CD14-positive monocyte (primary cell): ENCODE data around the gene SASH1. TPM values are rescaled to one million over a fixed set of nuclear protein-coding genes. Genes with fewer than 3 reads are reported as not detected.

ENCODE experiments used
- DNase-seq, 3 donors: peaks; one replicate each; pipeline ENCODE4 v3.0.0-alpha.2; 2011 to 2022
- H2AFZ ChIP-seq: 2 replicates; pipeline ENCODE4 v1.6.0; 2012; ENCODE audit warnings: mild to moderate bottlenecking, low read depth, low read length, inconsistent platforms; ENCODE audit not compliant: insufficient read depth, poor library complexity, severe bottlenecking
- H3K27ac ChIP-seq, 2 donors: 1 replicate in 1 of 2; 2 replicates in 1 of 2; pipeline ENCODE4 v1.5.1; 2012 to 2013; ENCODE audit warnings: low read length in 2 of 2, control low read depth in 1 of 2, inconsistent platforms in 1 of 2, low read depth in 1 of 2, mild to moderate bottlenecking in 1 of 2
- H3K27me3 ChIP-seq, 2 donors: one replicate each; pipeline versions ENCODE4 v1.6.0 to v1.6.1; 2011 to 2013; ENCODE audit warnings: low read length in 2 of 2; ENCODE audit not compliant: control insufficient read depth in 2 of 2, insufficient read depth in 2 of 2
- H3K36me3 ChIP-seq, 2 donors: replicated peaks in 1 of 2; 1 replicate in 1 of 2; 2 replicates in 1 of 2; pipeline versions ENCODE4 v1.5.1 to v1.6.1; 2012 to 2013; ENCODE audit warnings: low read length in 2 of 2, control low read depth in 1 of 2, inconsistent platforms in 1 of 2, mild to moderate bottlenecking in 1 of 2; ENCODE audit not compliant: insufficient read depth in 2 of 2, control insufficient read depth in 1 of 2
- H3K4me1 ChIP-seq, 2 donors: 1 replicate in 1 of 2; 2 replicates in 1 of 2; pipeline versions ENCODE4 v1.5.1 to v1.6.1; 2012 to 2013; ENCODE audit warnings: low read length in 2 of 2, control low read depth in 1 of 2, inconsistent platforms in 1 of 2, mild to moderate bottlenecking in 1 of 2, moderate library complexity in 1 of 2; ENCODE audit not compliant: insufficient read depth in 2 of 2, control insufficient read depth in 1 of 2
- H3K4me2 ChIP-seq: replicated peaks from 2 replicates; pipeline ENCODE3; 2012; ENCODE audit warnings: low read length, moderate library complexity, mild to moderate bottlenecking; ENCODE audit not compliant: poor library complexity, severe bottlenecking; ENCODE audit errors: extremely low read depth
- H3K4me3 ChIP-seq, 3 experiments: fragments of 200-600 bp in 1 of 3; sonication (generic) in 1 of 3; replicated peaks in 1 of 3; 1 replicate in 2 of 3; 2 replicates in 1 of 3; pipeline ENCODE4 v1.5.1; 2011 to 2013; ENCODE audit warnings: low read length in 3 of 3, mild to moderate bottlenecking in 3 of 3, control low read depth in 2 of 3, low read depth in 2 of 3, inconsistent platforms in 1 of 3, moderate library complexity in 1 of 3
- H3K79me2 ChIP-seq: 2 replicates; pipeline ENCODE4 v1.6.0; 2012; ENCODE audit warnings: mild to moderate bottlenecking, control low read depth, inconsistent platforms, low read length, moderate library complexity; ENCODE audit not compliant: insufficient read depth
- H3K9ac ChIP-seq: 2 replicates; pipeline ENCODE4 v1.6.0; 2017; ENCODE audit warnings: low read length, mild to moderate bottlenecking; ENCODE audit not compliant: insufficient read depth, poor library complexity, severe bottlenecking
- H3K9me3 ChIP-seq, 2 donors: replicated peaks in 1 of 2; 1 replicate in 1 of 2; 2 replicates in 1 of 2; pipeline versions ENCODE4 v1.5.1 to v1.6.1; 2012 to 2013; ENCODE audit warnings: low read length in 2 of 2, control low read depth in 1 of 2; ENCODE audit not compliant: control insufficient read depth in 1 of 2, insufficient read depth in 1 of 2
- H4K20me1 ChIP-seq: 2 replicates; pipeline ENCODE4 v1.6.0; 2012; ENCODE audit warnings: mild to moderate bottlenecking, low read length, control low read depth, moderate library complexity; ENCODE audit not compliant: insufficient read depth
- H3K27ac Mint-ChIP-seq, 7 donors: one replicate each; pipeline ENCODE4 v1.8.0; 2020; ENCODE audit warnings: mild to moderate bottlenecking in 7 of 7, mixed read lengths in 7 of 7, moderate library complexity in 6 of 7, inconsistent platforms in 2 of 7
- H3K27me3 Mint-ChIP-seq, 3 donors: one replicate each; pipeline ENCODE4 v1.8.0; 2021 to 2022; ENCODE audit warnings: low read depth in 3 of 3, mild to moderate bottlenecking in 3 of 3, mixed read lengths in 3 of 3, moderate library complexity in 3 of 3, inconsistent platforms in 1 of 3
- H3K36me3 Mint-ChIP-seq, 2 donors: one replicate each; pipeline ENCODE4 v1.8.0; 2020; ENCODE audit warnings: mixed read lengths in 2 of 2, inconsistent platforms in 1 of 2, mild to moderate bottlenecking in 1 of 2
- H3K4me1 Mint-ChIP-seq: one replicate; pipeline ENCODE4 v1.8.0; 2020; ENCODE audit warnings: mild to moderate bottlenecking, mixed read lengths
- H3K4me3 Mint-ChIP-seq, 2 donors: one replicate each; pipeline ENCODE4 v1.8.0; 2020; ENCODE audit warnings: mild to moderate bottlenecking in 2 of 2, mixed read lengths in 2 of 2, moderate library complexity in 1 of 2
- H3K9me3 Mint-ChIP-seq, 7 donors: one replicate each; pipeline ENCODE4 v1.8.0; 2020 to 2022; ENCODE audit warnings: mixed read lengths in 7 of 7, mild to moderate bottlenecking in 6 of 7, moderate library complexity in 6 of 7, inconsistent platforms in 2 of 7
- WGBS: methylation state at CpG from one replicate; pipeline ENCODE4 v1.1.5; 2013; ENCODE audit warnings: missing lambda C conversion rate; ENCODE audit not compliant: insufficient coverage; 5-methylcytosine and 5-hydroxymethylcytosine counted together
- intact Hi-C, 2 donors: fragments of 100-400 bp; cut with micrococcal nuclease; formaldehyde crosslinking; loops; one replicate each; pipeline versions ENCODE4 v1.15.0 to v1.15.1; 2023
- polyA plus RNA-seq, 3 donors: library from polyadenylated mRNA; depleted of rRNA in 1 of 3; unstranded in 2 of 3; stranded (reverse) in 1 of 3; fragments of 300-500 nt in 2 of 3; fragments of >200 nt in 1 of 3; fragmentation: Illumina TruSeq in 2 of 3; gene quantifications; 1 replicate in 2 of 3; 2 replicates in 1 of 3; pipeline ENCODE4 v1.2.3, GENCODE V29; 2012 to 2021
- TF ChIP-seq, protein P1 (sequence below): fragments of 200-600 bp; IDR thresholded peaks from one replicate; pipeline ENCODE4 v1.8.0; 2022; ENCODE audit warnings: antibody characterized with exemption, mild to moderate bottlenecking

SASH1 gene
- polyA plus RNA-seq, 3 donors: 0.90 to 5.1 (median 4.7) TPM

DNA sequence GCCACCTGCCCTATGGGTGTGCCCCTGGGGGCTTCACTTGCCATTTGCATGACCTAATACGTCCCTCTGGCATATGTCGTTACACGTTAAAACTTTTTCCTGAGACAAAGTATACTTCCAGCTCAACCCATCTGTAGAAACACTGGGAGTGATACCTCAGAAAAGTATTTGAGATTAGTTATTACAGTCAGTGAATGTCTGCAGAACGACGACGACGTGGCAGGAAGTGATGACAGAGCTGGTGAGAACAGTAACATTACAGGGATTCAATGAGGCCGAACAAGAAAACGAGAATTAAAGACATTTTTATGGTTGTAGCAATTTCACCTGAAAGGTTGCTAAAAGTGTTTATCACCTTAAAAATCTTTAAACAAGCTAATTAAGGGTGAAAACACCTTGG is 40.2 kb downstream of the SASH1 start:
- TF ChIP-seq, protein P1, sequence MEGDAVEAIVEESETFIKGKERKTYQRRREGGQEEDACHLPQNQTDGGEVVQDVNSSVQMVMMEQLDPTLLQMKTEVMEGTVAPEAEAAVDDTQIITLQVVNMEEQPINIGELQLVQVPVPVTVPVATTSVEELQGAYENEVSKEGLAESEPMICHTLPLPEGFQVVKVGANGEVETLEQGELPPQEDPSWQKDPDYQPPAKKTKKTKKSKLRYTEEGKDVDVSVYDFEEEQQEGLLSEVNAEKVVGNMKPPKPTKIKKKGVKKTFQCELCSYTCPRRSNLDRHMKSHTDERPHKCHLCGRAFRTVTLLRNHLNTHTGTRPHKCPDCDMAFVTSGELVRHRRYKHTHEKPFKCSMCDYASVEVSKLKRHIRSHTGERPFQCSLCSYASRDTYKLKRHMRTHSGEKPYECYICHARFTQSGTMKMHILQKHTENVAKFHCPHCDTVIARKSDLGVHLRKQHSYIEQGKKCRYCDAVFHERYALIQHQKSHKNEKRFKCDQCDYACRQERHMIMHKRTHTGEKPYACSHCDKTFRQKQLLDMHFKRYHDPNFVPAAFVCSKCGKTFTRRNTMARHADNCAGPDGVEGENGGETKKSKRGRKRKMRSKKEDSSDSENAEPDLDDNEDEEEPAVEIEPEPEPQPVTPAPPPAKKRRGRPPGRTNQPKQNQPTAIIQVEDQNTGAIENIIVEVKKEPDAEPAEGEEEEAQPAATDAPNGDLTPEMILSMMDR: no peak
- Histone ChIP-seq H4K20me1 (no peaks in the 10 kb centered on the region), H2AFZ (no peak overlapping the region), H3K27me3 (no peaks in the 10 kb centered on the region), H3K27ac (peak overlapping the region; percentile 13 to 47), H3K4me3 (no peak overlapping the region), H3K9ac (no peak overlapping the region), H3K79me2 (no peaks in the 10 kb centered on the region), H3K4me2 (no peak overlapping the region), H3K9me3 (no peaks in the 10 kb centered on the region), H3K36me3 (no peaks in the 10 kb centered on the region), H3K4me1 (peaks cover 73 to 80% of the 10 kb centered on the region in 2 donors)
- Mint-ChIP-seq H3K27ac (peak overlapping the region; percentile 14 to 73 (median 52)), H3K27me3 (peaks cover 0 to 6% (median 0%) of the 10 kb centered on the region in 3 donors), H3K36me3 (peaks cover 3 to 5% of the 10 kb centered on the region in 2 donors), H3K9me3 (peaks cover 3 to 28% (median 15%) of the 10 kb centered on the region in 7 donors), H3K4me3 (no peak overlapping the region), H3K4me1 (peaks cover 81% of the 10 kb centered on the region)
- DNase-seq: peak in 2 of 3 donors; percentile 19 to 54
- WGBS: 35% methylated on average over 4 of the region's 9 CpGs
- intact Hi-C loops: no loop called here

- 20% methylated on average over 2 of the region's 10 CpGs for WGBS
- Histone ChIP-seq H3K4me3 (peak overlapping the region in 1 of 3 experiments; percentile 28), H3K9ac (no peak overlapping the region), H3K79me2 (no peaks in the 10 kb centered on the region), H3K27me3 (no peaks in the 10 kb centered on the region), H4K20me1 (no peaks in the 10 kb centered on the region), H3K36me3 (no peaks in the 10 kb centered on the region), H3K27ac (peak overlapping the region; percentile 53 to 83), H3K4me2 (peak overlapping the region; percentile 24), H3K9me3 (no peaks in the 10 kb centered on the region), H3K4me1 (peaks cover 77 to 85% of the 10 kb centered on the region in 2 donors), H2AFZ (no peak overlapping the region)
- TF ChIP-seq, protein P1: no peak
- peaks cover 3 to 24% (median 11%) of the 10 kb centered on the region in 7 donors for H3K9me3 Mint-ChIP-seq
- H3K36me3 Mint-ChIP-seq: peaks cover 3 to 5% of the 10 kb centered on the region in 2 donors
- intact Hi-C loops: no loop called here
- peaks cover 83% of the 10 kb centered on the region for H3K4me1 Mint-ChIP-seq
- peaks cover 0 to 2% (median 0%) of the 10 kb centered on the region in 3 donors for H3K27me3 Mint-ChIP-seq
- DNase-seq: peak; percentile 41 to 82 (median 73)
- H3K27ac Mint-ChIP-seq: peak overlapping the region; percentile 62 to 87 (median 77)
- H3K4me3 Mint-ChIP-seq: peak overlapping the region in 1 of 2 donors; percentile 43
These were observed 41.2 kb downstream of the SASH1 start for GRCh38 chr6:148383658-148384368.
